Adrenal gland (tissue), 12 donors: ENCODE measurements around the gene PSMD2. TPM values are rescaled to one million over a fixed set of nuclear protein-coding genes. Genes with fewer than 3 reads are reported as not detected.
A peak's percentile ranks its signal among the peaks of the same experiment; 100 is the strongest.
"Not testable (repeated sequence)": the region's sequence is repeated elsewhere in the genome, so short reads cannot be mapped to it uniquely, and the experiment has no call there.

Source experiments
- DNase-seq, 7 donors: peaks; one replicate each; pipeline ENCODE4 v3.0.0-alpha.2; 2019 to 2020
- H3K27ac ChIP-seq, 5 donors: fragments of 200-600 bp; sonication (generic) in 4 of 5; 1 replicate in 3 of 5; 2 replicates in 2 of 5; pipeline versions ENCODE4 v1.5.1 to v1.8.0; 2016 to 2020; ENCODE audit warnings: mild to moderate bottlenecking in 1 of 5
- H3K27me3 ChIP-seq: fragments of 200-600 bp; 2 replicates; pipeline ENCODE4 v1.8.0; 2021
- H3K36me3 ChIP-seq, 2 donors: fragments of 200-600 bp; replicated peaks in 1 of 2; 1 replicate in 1 of 2; 2 replicates in 1 of 2; pipeline versions ENCODE4 v1.5.1 to v1.8.0; 2018 to 2022
- H3K4me1 ChIP-seq, 2 donors: fragments of 200-600 bp; replicated peaks in 1 of 2; 1 replicate in 1 of 2; 2 replicates in 1 of 2; pipeline versions ENCODE4 v1.5.1 to v1.8.0; 2018 to 2021
- H3K4me3 ChIP-seq, 4 donors: fragments of 200-600 bp; sonication (generic) in 3 of 4; one replicate each; pipeline ENCODE4 v1.5.1; 2016 to 2018
- H3K9me3 ChIP-seq, 3 donors: fragments of 200-600 bp; sonication (generic) in 1 of 3; replicated peaks in 1 of 3; 1 replicate in 2 of 3; 2 replicates in 1 of 3; pipeline versions ENCODE4 v1.5.1 to v1.8.0; 2016 to 2021
- POLR2A ChIP-seq, 2 donors: fragments of 450-650 bp; IDR thresholded peaks; one replicate each; pipeline ENCODE4 v1.6.1; 2017; ENCODE audit warnings: antibody characterized with exemption in 2 of 2, mild to moderate bottlenecking in 2 of 2, moderate library complexity in 1 of 2
- WGBS, 4 donors: extraction: QIAGEN DNeasy Blood & Tissue Kit in 2 of 4; methylation state at CpG; one replicate each; pipeline versions ENCODE4 v1.1.5 to v1.1.7; 2013 to 2017; 5-methylcytosine and 5-hydroxymethylcytosine counted together
- intact Hi-C, 2 donors: fragments of 100-400 bp; cut with DNase I; formaldehyde crosslinking; loops; one replicate each; pipeline versions ENCODE4 v1.14.1 to v1.15.0; 2022 to 2023
- polyA plus RNA-seq, 3 donors: library from polyadenylated mRNA; stranded (reverse); fragments of 200-250 nt in 2 of 3; fragments of 350-450 nt in 1 of 3; fragmentation: Illumina TruSeq in 1 of 3; extraction: RNeasy Lipid Tissue Mini Kit (QIAGEN cat#74804) in 1 of 3; gene quantifications; one replicate each; pipeline ENCODE4 v1.2.3, GENCODE V29; 2013 to 2014
- total RNA-seq, 9 donors: library from RNA; depleted of rRNA in 4 of 9; stranded (reverse); fragments of >200 nt in 4 of 9; fragments of 120-200 nt in 1 of 9; fragmentation: NEBNext Ultra II Directional in 1 of 9; extraction: Animal tissue kit (Norgen Biotek cat#: 25700) in 1 of 9; gene quantifications; one replicate each; pipeline versions ENCODE4 v1.1.0 to v1.2.4, GENCODE V29; 2013 to 2023
- TF ChIP-seq, protein P1 (sequence below), 6 experiments: fragments of 450-650 bp in 4 of 6; fragments of 200-600 bp in 2 of 6; sonication (generic) in 1 of 6; IDR thresholded peaks; 1 replicate in 5 of 6; 2 replicates in 1 of 6; pipeline versions ENCODE4 v1.5.1 to v1.8.0; 2016 to 2021; ENCODE audit warnings: antibody characterized with exemption in 6 of 6, mild to moderate bottlenecking in 2 of 6, moderate library complexity in 1 of 6
- donor health status: healthy with polysubstance abuse.
- donor health status: Bipolar disorder and iron deficiency.
- donor health status: DM: yes; HTN: yes; CAD: no.
- donor health status: DM: no; HTN: no; CAD: no.
- donor health status: DM: no; HTN: no; CAD: no.
- donor health status: DM: yes; HTN: yes; CAD: no.

PSMD2 gene
- total and polyA plus RNA-seq, 12 donors: 65.1 to 412 (median 235) TPM

GRCh38 chr3:184337981-184338380, 38.9 kb downstream of the PSMD2 start:
- peak overlapping the region in 3 of 5 donors; percentile 60 to 98 (median 97) for H3K27ac ChIP-seq
- H3K9me3 ChIP-seq: no peaks in the 10 kb centered on the region
- intact Hi-C loops: no loop called here
- H3K36me3 ChIP-seq: peaks cover 0 to 41% of the 10 kb centered on the region in 2 donors
- TF ChIP-seq, protein P1, sequence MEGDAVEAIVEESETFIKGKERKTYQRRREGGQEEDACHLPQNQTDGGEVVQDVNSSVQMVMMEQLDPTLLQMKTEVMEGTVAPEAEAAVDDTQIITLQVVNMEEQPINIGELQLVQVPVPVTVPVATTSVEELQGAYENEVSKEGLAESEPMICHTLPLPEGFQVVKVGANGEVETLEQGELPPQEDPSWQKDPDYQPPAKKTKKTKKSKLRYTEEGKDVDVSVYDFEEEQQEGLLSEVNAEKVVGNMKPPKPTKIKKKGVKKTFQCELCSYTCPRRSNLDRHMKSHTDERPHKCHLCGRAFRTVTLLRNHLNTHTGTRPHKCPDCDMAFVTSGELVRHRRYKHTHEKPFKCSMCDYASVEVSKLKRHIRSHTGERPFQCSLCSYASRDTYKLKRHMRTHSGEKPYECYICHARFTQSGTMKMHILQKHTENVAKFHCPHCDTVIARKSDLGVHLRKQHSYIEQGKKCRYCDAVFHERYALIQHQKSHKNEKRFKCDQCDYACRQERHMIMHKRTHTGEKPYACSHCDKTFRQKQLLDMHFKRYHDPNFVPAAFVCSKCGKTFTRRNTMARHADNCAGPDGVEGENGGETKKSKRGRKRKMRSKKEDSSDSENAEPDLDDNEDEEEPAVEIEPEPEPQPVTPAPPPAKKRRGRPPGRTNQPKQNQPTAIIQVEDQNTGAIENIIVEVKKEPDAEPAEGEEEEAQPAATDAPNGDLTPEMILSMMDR (IDR thresholded peaks at IDR 0.05): no peak
- no peak for TF ChIP-seq POLR2A (IDR thresholded peaks at IDR 0.05)
- H3K4me1 ChIP-seq: peaks cover 13 to 37% of the 10 kb centered on the region in 2 donors
- H3K4me3 ChIP-seq: peak overlapping the region in 1 of 4 donors; percentile 5
- H3K27me3 ChIP-seq: no peaks in the 10 kb centered on the region
- no peak for DNase-seq
- 62 to 77% (median 72%) methylated on average over 7 of the region's 7 CpGs for WGBS, 4 donors

DNA sequence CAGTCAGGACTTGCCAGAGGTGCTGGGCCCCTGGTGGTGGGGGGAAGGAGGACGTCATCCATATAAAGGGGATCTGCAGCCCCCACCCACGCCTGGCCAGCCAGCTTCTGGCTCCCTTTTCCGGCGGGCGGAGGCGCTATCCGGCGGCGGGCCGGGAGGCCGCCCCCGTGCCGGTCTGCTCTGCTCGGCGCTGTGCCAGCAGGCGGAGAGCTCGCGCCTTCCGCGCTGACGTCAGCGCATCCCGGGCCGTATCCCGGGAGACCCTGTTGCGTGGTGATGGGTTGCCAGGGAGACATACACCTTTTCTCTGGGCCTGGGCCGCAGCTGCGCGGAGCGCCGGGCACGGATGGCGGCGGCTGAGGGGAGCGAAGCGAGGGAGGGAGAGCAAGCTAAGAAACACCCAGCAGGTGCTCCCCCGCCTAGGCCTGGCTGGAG, 39.5 kb downstream of the PSMD2 start:
- H3K36me3 ChIP-seq: peaks cover 0 to 41% of the 10 kb centered on the region in 2 donors
- no peaks in the 10 kb centered on the region for H3K9me3 ChIP-seq
- WGBS, 4 donors: 36 to 80% (median 45%) methylated on average over 5 to 37 of the region's 37 CpGs
- H3K4me1 ChIP-seq: peaks cover 13 to 37% of the 10 kb centered on the region in 2 donors
- H3K27ac ChIP-seq: peak overlapping the region in 3 of 5 donors; percentile 60 to 98 (median 97)
- TF ChIP-seq POLR2A (IDR thresholded peaks at IDR 0.05): no peak
- TF ChIP-seq, protein P1 (IDR thresholded peaks at IDR 0.05): peak in 2 of 6 experiments; percentile 9 to 13
- DNase-seq: peak in 6 of 7 donors; percentile 40 to 94 (median 64)
- H3K4me3 ChIP-seq: peak overlapping the region in 1 of 4 donors; percentile 5
- no peaks in the 10 kb centered on the region for H3K27me3 ChIP-seq
- intact Hi-C loops: no loop called here

DNA sequence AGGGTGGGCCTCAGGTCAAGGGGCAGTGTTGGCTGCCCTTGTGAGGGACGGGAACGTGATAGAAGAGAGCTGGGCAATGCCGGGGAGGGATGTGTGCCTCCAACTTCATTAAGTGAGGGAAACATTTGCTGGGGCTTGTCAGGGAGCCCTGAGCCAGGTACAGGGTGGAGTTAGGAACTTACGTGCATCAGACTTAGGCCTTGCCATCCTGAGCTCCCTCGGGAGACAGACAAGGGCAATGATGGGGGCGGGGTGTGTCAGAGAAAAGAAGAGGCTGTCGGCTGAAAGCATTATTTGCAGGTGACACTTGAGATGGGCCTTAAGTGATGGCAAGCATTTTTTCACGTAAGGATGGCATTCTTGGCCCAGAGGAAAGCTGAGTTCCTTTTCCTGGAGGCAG, 40.0 kb downstream of the PSMD2 start:
- intact Hi-C loops: no loop called here
- no peaks in the 10 kb centered on the region for H3K9me3 ChIP-seq
- H3K27me3 ChIP-seq: no peaks in the 10 kb centered on the region
- H3K4me3 ChIP-seq: peak overlapping the region in 1 of 4 donors; percentile 5
- no peak for DNase-seq
- TF ChIP-seq, protein P1 (IDR thresholded peaks at IDR 0.05): no peak
- no peak for TF ChIP-seq POLR2A (IDR thresholded peaks at IDR 0.05)
- H3K4me1 ChIP-seq: peaks cover 13 to 37% of the 10 kb centered on the region in 2 donors
- WGBS, 4 donors: 68 to 77% (median 74%) methylated on average over 8 of the region's 8 CpGs
- peak overlapping the region in 2 of 5 donors; percentile 97 to 98 for H3K27ac ChIP-seq
- peaks cover 0 to 41% of the 10 kb centered on the region in 2 donors for H3K36me3 ChIP-seq

GRCh38 chr3:184339451-184340135, 40.6 kb downstream of the PSMD2 start:
- H3K4me1 ChIP-seq: peaks cover 13 to 32% of the 10 kb centered on the region in 2 donors
- 88 to 95% (median 93%) methylated on average over 16 to 19 of the region's 19 CpGs for WGBS, 4 donors
- peaks cover 0 to 40% of the 10 kb centered on the region in 2 donors for H3K36me3 ChIP-seq
- peak overlapping the region in 1 of 5 donors; percentile 97 for H3K27ac ChIP-seq
- H3K9me3 ChIP-seq, H3K27me3 ChIP-seq, H3K4me3 ChIP-seq, DNase-seq: not testable (repeated sequence)
- intact Hi-C loops: loop anchor here in 1 of 2 donors (5.0 kb wide), 1 partner anchor 32 kb away; no protein-coding TSS in a partner anchor
